Activated CD4-positive, alpha-beta T cell treated with anti-CD3 and anti-CD28 coated beads for 24 hours (primary cell): ENCODE data around the gene MTMR2.

Experiments
- DNase-seq, 2 donors: peaks; one replicate each; pipeline ENCODE4 v3.0.0-alpha.2; 2020; ENCODE audit warnings: low read depth in 2 of 2

The MTMR2 gene

GRCh38 chr11:95918056-95918455, 5.9 kb downstream of the MTMR2 start:
- DNase-seq, result no peak

DNA sequence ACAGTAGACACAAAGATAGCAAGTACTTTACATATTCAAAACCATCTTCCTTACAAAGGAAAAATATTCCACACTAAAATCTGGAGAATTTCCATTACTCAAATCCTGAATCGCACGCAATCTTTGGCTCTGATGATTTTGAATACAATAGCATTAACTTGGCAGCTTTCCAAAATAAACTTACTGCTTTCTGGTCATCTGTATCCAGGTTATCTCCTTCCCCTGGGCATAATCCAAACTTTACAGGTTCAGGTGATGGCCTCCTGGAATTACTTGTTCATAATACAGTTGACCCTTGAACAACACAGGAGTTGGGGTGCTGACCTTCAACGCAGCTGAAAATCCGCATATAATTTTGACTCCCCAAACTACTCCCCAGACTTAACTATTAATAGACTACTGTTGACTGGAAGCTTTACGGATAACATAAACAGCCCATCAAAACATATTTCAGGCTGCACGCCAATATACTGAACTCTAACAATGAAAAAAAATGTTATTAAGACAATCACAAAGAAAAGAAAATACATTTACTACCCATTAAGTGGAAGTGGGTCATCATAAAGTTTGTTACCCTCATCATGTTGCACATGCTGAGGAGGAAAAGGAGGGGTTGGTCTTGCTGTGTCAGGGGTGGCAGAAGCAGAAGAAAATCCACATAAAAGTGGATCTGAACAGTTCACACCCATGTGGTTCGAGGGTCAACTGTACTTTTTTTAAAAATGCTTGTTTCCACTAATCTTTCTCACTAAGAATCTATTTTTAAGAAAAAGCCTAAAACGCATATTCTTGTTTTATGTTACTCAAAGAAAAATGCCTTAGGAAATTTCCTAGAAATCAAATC, 6.5 kb downstream of the MTMR2 start:
- no peak for DNase-seq

- no peak for DNase-seq
These were observed 7.9 kb downstream of the MTMR2 start for GRCh38 chr11:95916049-95916448.

DNA sequence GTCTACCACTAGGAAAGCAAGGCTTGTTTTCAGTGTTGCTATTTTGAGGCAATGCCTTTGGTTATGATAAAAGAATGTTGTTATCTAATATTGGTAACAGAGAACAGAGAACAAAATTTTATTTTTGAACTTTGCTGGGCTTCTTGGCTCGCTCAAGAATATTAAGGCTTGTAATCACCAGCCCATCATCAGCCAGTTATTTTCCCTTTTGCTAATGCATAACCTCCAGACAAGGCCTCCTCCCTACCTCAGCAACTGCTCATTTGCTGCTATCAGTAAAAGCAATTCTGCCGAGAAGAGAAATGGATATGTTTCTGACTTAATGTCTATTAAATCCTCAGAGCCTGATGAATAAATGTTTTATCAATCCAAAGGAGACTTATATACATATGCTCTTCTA, 8.9 kb downstream of the MTMR2 start:
- DNase-seq, result no peak

DNA sequence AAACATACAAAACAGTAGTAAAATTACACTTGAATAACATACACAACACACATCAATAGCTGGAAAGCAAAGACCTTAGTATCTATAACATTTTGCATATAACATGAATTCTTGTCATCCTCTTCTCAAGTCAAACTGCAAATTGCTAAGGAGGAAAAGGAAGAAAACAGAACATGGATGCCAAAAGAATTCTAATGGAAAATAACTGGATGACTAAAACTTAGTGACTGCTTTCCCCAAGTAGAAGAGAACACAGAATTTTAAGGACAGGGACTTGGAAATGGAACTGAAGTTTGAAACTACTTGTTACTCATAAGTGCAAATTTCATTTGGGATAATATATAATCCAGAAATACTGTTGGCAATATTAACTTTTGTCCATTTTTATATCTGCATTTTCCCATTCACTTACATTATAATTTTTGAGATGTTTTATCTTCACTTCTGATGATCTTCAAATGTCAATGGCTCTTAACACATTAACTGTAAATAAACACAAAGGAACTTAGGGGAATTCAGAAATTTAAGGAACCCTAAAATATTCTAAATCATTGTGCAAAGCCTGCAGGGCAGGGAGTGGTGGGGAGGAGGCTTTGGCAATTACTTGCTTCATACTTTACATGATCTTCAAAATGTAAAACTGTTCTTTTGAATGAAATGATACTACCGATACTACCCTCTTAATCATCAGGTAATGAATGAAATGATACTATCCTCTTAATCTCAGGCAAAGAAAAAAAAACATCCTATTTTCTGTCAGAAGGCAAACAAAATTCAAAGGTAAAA, 9.9 kb downstream of the MTMR2 start:
- no peak for DNase-seq

GRCh38 chr11:95912902-95913560, 10.9 kb downstream of the MTMR2 start:
- no peak for DNase-seq

DNA sequence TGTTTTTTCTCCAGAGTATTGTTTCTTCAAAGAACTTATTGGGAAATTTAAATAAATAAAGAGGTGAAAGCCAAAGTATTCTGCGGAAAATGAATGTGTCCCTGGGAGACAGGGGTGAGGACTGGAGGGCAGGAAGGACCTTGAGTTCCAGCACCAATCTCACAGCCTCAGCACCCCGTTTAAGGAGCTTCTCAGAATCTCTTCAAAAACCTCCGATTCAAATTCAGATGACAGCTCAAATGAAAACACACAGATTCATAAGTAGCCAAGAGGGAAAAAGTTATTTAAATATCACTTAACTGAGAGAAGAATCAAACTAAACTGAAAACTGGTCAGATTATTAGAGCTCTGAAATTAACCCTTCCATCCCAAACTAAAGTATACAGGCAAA, 12.5 kb downstream of the MTMR2 start:
- DNase-seq, result no peak

- DNase-seq, result no peak
These were observed 13.1 kb downstream of the MTMR2 start for GRCh38 chr11:95910638-95911368.

- DNase-seq, result no peak
These were observed 15.1 kb downstream of the MTMR2 start for GRCh38 chr11:95908826-95909225.

DNA sequence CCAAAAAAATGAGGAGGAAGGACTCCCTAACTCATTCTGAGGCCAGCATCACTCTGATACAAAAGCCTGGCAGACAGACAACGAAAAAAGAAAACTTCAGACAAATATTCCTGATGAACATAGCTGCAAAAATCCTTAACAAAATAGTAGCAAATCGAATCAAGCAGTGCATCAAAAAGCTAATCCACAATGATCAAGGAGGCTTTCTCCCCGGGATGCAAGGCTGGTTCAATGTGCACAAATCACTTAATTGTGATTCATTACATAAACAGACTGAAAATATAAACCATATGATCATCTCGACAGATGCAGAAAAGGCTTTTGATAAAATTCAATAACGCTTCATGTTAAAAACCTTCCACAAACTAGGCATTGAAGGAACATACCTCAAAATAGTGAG, 16.4 kb downstream of the MTMR2 start:
- no peak for DNase-seq

GRCh38 chr11:95904009-95904650, 19.8 kb downstream of the MTMR2 start:
- DNase-seq, result no peak

- DNase-seq, result no peak
These were observed 25.1 kb downstream of the MTMR2 start for GRCh38 chr11:95898782-95899181.

GRCh38 chr11:95897731-95898130, 26.2 kb downstream of the MTMR2 start:
- no peak for DNase-seq

DNA sequence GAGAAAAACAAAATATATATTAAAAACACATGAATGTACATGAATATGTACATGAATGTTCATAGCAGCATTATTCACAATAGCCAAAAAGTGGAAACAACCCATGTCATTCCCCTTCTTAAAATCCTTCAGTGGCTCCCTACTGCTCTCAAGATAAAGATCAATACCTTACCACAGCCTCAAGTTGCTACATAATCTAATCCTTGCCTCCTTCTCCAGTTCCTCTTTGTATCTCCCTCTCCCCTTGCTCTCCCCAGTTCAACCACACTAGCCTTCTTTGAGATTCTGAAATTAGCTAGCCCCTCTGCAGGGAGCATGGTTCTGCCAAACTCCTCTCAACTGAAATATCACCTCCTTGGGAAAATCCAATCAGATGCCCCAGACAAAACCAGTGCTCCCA, 28.1 kb downstream of the MTMR2 start:
- DNase-seq, result no peak

GRCh38 chr11:95892892-95893570, 30.9 kb downstream of the MTMR2 start:
- no peak for DNase-seq

- no peak for DNase-seq
These were observed 31.4 kb downstream of the MTMR2 start for GRCh38 chr11:95892492-95892891.

GRCh38 chr11:95891423-95892170, 32.3 kb downstream of the MTMR2 start:
- DNase-seq, result no peak

DNA sequence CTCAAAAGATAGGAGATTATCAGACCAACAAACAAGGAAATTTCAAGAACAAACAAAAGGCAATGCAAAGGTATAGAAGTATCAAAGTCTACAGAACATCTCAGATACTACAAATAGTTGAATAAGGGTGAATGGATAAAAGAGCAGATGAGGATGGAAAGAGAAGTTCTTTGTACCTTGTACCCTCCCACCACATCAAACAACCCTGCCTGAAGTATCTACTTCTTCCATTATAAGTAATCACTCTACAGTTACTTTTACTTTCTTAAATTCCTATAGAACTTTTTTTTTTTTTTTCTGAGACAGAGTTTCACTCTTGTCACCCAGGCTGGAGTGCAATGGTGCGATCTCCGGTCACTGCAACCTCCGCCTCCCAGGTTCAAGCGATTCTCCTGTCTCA, 35.1 kb downstream of the MTMR2 start:
- DNase-seq, result no peak

GRCh38 chr11:95888439-95888838, 35.5 kb downstream of the MTMR2 start:
- no peak for DNase-seq

DNA sequence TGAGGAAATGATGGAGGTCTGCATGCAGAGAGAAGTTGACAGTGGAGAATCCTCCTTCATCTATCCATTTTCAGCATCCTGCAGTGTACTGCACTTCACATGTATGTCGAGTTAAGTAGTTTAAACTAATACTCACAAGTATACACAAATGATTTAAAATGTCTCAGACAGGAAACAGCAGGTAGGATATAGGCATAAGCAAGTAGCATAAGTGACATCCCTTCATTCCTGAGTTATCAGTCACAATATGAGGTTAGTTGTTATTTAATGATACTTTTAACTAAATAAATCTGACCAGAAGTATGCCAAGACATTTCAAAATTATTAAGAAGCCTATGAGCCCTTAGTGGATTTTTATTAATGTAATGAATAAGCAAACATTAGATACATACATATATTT, 37.4 kb downstream of the MTMR2 start:
- no peak for DNase-seq
